OCI-LY1 (cell line): ENCODE results near the gene ADGRG2.

ENCODE experiments used
- H2AFZ ChIP-seq: fragments of 200-600 bp; sonication (generic), shearing (Covaris generic); 2 replicates; pipeline ENCODE4 v1.6.0; 2014; ENCODE audit warnings: antibody characterized with exemption, mild to moderate bottlenecking, low read length
- H3F3A ChIP-seq: fragments of 200-600 bp; sonication (generic), shearing (Covaris generic); 2 replicates; pipeline ENCODE4 v1.6.0; 2014; ENCODE audit warnings: mild to moderate bottlenecking, antibody characterized with exemption, low read length, moderate library complexity; ENCODE audit not compliant: insufficient read depth
- H3K27ac ChIP-seq: fragments of 200-600 bp; sonication (generic); 2 replicates; pipeline ENCODE4 v1.5.1; 2014; ENCODE audit warnings: low read length, mixed run types, mild to moderate bottlenecking, low read depth; ENCODE audit not compliant: poor library complexity, severe bottlenecking
- H3K27me3 ChIP-seq: fragments of 200-600 bp; sonication (generic); 2 replicates; pipeline ENCODE4 v1.6.0; 2014; ENCODE audit warnings: antibody characterized with exemption, mild to moderate bottlenecking, low read length, moderate library complexity; ENCODE audit not compliant: insufficient read depth
- H3K36me3 ChIP-seq: fragments of 200-600 bp; sonication (generic); 2 replicates; pipeline ENCODE4 v1.6.1; 2014; ENCODE audit warnings: mild to moderate bottlenecking, antibody characterized with exemption, low read length, moderate library complexity, mixed read lengths; ENCODE audit not compliant: insufficient read depth
- H3K4me1 ChIP-seq: fragments of 200-600 bp; sonication (generic); 2 replicates; pipeline ENCODE4 v1.5.1; 2014; ENCODE audit warnings: mild to moderate bottlenecking, low read length, moderate library complexity; ENCODE audit not compliant: insufficient read depth, severe bottlenecking
- H3K4me2 ChIP-seq: fragments of 200-600 bp; sonication (generic), shearing (Covaris generic); 2 replicates; pipeline ENCODE4 v1.6.1; 2014; ENCODE audit warnings: low read length
- H3K4me3 ChIP-seq: fragments of 200-600 bp; sonication (generic); 2 replicates; pipeline ENCODE4 v1.5.1; 2014; ENCODE audit warnings: low read length, low read depth, mild to moderate bottlenecking, mixed read lengths; ENCODE audit not compliant: poor library complexity, severe bottlenecking
- H3K79me2 ChIP-seq: fragments of 200-600 bp; shearing (Covaris generic); 2 replicates; pipeline ENCODE4 v1.6.1; 2016; ENCODE audit warnings: mixed run types, low read length, mixed read lengths; ENCODE audit not compliant: insufficient read depth
- H3K9ac ChIP-seq: fragments of 200-600 bp; sonication (generic), shearing (Covaris generic); 2 replicates; pipeline ENCODE4 v1.6.1; 2014; ENCODE audit warnings: mild to moderate bottlenecking, low read length, mixed read lengths
- H3K9me2 ChIP-seq: fragments of 200-600 bp; sonication (generic), shearing (Covaris generic); 2 replicates; pipeline ENCODE4 v1.6.1; 2014; ENCODE audit warnings: low read depth, mild to moderate bottlenecking, low read length, mixed read lengths
- H3K9me3 ChIP-seq: fragments of 200-600 bp; shearing (Covaris generic); 2 replicates; pipeline ENCODE4 v1.6.1; 2014; ENCODE audit warnings: low read length, mixed read lengths
- H4K20me1 ChIP-seq: fragments of 200-600 bp; sonication (generic), shearing (Covaris generic); 2 replicates; pipeline ENCODE4 v1.6.0; 2016; ENCODE audit warnings: mild to moderate bottlenecking, low read length; ENCODE audit not compliant: insufficient read depth
- EZH2 ChIP-seq: fragments of 200-600 bp; sonication (generic), shearing (Covaris generic); IDR thresholded peaks from 2 replicates; pipeline ENCODE4 v1.8.0; 2017; ENCODE audit warnings: borderline replicate concordance, mixed run types, mild to moderate bottlenecking, antibody characterized with exemption, low read length, moderate library complexity, mixed read lengths
- TF ChIP-seq, protein P1 (sequence below): fragments of 200-600 bp; sonication (generic), shearing (Covaris generic); IDR thresholded peaks from 2 replicates; pipeline ENCODE4 v1.5.1; 2017; ENCODE audit warnings: mild to moderate bottlenecking, antibody characterized with exemption, low read length, moderate library complexity, mixed read lengths

Gene ADGRG2

DNA sequence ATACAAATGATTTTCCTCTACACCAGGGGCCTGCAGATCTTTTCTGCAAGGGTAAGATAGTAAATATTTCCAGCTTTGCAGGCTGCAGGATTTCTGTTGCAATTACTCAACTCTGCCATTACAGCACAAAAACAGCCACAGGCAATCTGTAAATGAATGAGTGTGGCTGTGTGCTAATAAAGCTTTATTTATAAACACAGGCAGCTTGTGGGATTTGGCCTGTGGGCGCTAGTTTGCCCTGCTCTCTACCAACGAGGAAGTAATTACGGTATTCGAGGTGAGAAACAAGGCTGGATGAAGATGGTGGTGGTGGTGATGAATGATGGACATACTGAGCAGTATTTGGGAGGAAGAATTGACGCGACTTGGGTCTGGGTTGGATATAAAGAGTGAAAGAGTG lies 30.7 kb downstream of the ADGRG2 start:
- Histone ChIP-seq H4K20me1 (no peaks in the 10 kb centered on the region), H3K4me3 (no peak overlapping the region), H3K9ac (no peak overlapping the region), H3K9me2 (no peaks in the 10 kb centered on the region), H3K9me3 (no peaks in the 10 kb centered on the region), H3K27me3 (no peaks in the 10 kb centered on the region), H3K4me1 (no peaks in the 10 kb centered on the region), H3K36me3 (no peaks in the 10 kb centered on the region), H3K79me2 (no peaks in the 10 kb centered on the region), H2AFZ (no peak overlapping the region), H3K27ac (no peak overlapping the region), H3F3A (no peaks in the 10 kb centered on the region), H3K4me2 (no peak overlapping the region)
- no peak for TF ChIP-seq EZH2
- TF ChIP-seq, protein P1, sequence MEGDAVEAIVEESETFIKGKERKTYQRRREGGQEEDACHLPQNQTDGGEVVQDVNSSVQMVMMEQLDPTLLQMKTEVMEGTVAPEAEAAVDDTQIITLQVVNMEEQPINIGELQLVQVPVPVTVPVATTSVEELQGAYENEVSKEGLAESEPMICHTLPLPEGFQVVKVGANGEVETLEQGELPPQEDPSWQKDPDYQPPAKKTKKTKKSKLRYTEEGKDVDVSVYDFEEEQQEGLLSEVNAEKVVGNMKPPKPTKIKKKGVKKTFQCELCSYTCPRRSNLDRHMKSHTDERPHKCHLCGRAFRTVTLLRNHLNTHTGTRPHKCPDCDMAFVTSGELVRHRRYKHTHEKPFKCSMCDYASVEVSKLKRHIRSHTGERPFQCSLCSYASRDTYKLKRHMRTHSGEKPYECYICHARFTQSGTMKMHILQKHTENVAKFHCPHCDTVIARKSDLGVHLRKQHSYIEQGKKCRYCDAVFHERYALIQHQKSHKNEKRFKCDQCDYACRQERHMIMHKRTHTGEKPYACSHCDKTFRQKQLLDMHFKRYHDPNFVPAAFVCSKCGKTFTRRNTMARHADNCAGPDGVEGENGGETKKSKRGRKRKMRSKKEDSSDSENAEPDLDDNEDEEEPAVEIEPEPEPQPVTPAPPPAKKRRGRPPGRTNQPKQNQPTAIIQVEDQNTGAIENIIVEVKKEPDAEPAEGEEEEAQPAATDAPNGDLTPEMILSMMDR = no peak

DNA sequence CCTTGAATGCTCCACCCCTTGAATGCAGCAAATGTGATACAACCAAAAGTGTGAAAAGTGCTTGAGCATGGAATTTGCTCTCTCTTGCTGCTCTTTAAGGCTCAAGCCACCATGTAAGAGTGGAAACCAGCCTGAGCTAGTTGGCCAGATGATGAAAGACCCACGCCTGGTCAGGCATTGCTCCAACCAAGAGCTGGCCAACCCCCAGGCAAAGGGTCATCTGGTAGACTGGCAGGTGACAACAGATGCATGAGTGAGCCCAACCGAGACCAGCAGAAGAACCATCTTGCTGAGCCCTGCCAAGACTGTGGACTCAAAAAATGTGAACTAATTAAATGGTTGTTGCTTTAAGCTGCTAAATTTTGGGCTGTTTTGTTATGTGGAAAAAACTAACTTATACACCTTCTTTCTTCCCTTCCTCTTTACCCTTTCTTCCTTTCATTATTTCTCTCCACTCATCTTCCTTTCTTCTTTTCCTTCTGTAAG lies 32.7 kb downstream of the ADGRG2 start:
- no peak overlapping the region for H2AFZ ChIP-seq
- no peak overlapping the region for H3K4me3 ChIP-seq
- no peaks in the 10 kb centered on the region for H3K79me2 ChIP-seq
- no peaks in the 10 kb centered on the region for H3K4me1 ChIP-seq
- H3K9me3 ChIP-seq = no peaks in the 10 kb centered on the region
- H3K27me3 ChIP-seq = no peaks in the 10 kb centered on the region
- no peaks in the 10 kb centered on the region for H3K36me3 ChIP-seq
- H3F3A ChIP-seq = no peaks in the 10 kb centered on the region
- no peak overlapping the region for H3K27ac ChIP-seq
- no peaks in the 10 kb centered on the region for H4K20me1 ChIP-seq
- no peak overlapping the region for H3K4me2 ChIP-seq
- no peaks in the 10 kb centered on the region for H3K9me2 ChIP-seq
- H3K9ac ChIP-seq = no peak overlapping the region
- TF ChIP-seq EZH2 = no peak
- TF ChIP-seq, protein P1 = no peak

DNA sequence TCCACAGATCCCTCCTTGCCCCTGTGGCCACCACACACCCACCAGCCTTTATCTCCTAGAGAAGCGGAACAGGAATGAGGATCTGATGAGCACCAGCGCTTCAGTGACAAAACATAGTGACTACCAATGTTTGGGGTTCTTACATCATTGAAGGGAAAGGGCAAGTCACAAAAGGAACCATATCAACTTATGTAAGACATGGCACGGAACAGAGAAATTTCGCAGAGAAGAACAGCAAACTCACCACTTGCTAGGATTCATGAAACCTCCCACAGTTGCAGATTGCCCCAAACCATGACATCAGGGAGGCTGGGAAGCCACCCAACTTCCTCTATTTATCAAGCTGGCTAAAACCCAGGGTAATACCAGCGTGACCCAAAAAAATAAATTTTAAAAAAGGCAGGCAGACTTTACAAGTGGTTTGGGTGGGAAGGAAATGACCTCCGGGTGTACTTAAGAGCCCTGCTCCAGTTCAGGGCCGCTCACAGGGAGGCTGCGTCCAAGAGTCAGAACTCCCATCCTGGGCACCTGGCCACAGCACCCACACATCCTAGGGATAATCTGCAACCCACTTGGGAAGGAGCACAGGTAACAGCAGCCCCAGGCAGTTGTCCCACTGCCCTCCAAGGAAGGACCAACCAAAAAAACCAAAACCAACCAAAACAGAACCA lies 36.0 kb downstream of the ADGRG2 start:
- Histone ChIP-seq H3K9me3 (no peaks in the 10 kb centered on the region), H2AFZ (no peak overlapping the region), H3K4me1 (no peaks in the 10 kb centered on the region), H3K36me3 (no peaks in the 10 kb centered on the region), H3K79me2 (no peaks in the 10 kb centered on the region), H3K27ac (no peak overlapping the region), H3K9ac (no peak overlapping the region), H3K4me3 (no peak overlapping the region), H4K20me1 (no peaks in the 10 kb centered on the region), H3K9me2 (no peaks in the 10 kb centered on the region), H3K27me3 (no peaks in the 10 kb centered on the region), H3F3A (no peaks in the 10 kb centered on the region), H3K4me2 (no peak overlapping the region)
- TF ChIP-seq, protein P1 = no peak
- no peak for TF ChIP-seq EZH2
